ENCODE data around the gene IMP4. TPM values are rescaled to one million over a fixed set of nuclear protein-coding genes. Genes with fewer than 3 reads are reported as not detected.

The IMP4 gene
- total and polyA plus RNA-seq, 2 of the 4 experiments (the other 2 are of a cell fraction), result 154 to 169 TPM

DNA sequence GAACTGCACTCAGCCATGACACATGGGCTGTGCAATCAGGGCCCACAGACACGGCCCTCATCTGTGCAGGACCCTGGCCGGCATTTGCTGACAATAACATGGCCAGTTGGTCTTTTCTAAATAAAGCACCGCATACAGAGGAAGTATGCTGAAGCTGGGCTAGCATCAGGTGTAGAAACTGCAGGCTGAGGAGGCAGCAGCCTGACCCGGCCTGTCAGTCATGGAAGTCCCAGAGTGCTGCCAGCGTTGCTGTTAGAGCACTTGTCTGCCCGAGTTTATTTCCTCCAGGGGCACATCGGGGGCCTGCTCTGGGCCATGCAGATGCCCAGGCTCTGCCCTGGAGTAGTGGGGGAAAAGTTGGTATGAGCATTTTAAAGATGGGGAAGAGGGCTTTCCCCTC is 9.0 kb downstream of the IMP4 start:
- Histone ChIP-seq H3K56ac (ENCODE audit: extremely low read depth, insufficient read depth, low read length) (no peak overlapping the region), H2AK5ac (ENCODE audit: low read depth, low read length) (no peak overlapping the region), H3K14ac (replicated peaks; ENCODE audit: low read depth, low read length) (no peak overlapping the region), H3K36me3 (ENCODE audit: control insufficient read depth, insufficient read depth, low read length) (peaks cover 11% of the 10 kb centered on the region), H4K91ac (ENCODE audit: insufficient read depth, low read depth, low read length) (no peak overlapping the region), H3K9me3 (ENCODE audit: control insufficient read depth, insufficient read depth, low read length) (no peaks in the 10 kb centered on the region), H2BK20ac (ENCODE audit: low read depth, low read length) (no peak overlapping the region), H3K9ac (ENCODE audit: low read depth, low read length) (no peak overlapping the region), H3K9me1 (ENCODE audit: insufficient read depth, low read length) (0 out of 2 replicates have a peak, but pooled peaks cover 10% of the 10 kb centered on the region), H4K20me1 (ENCODE audit: insufficient read depth, low read length) (peaks cover 4% of the 10 kb centered on the region; the same call in 1 of the 2 replicates), H3K4me2 (ENCODE audit: low read depth, low read length) (no peak overlapping the region), H3K4ac (ENCODE audit: low read depth, low read length) (no peak overlapping the region), H2AK9ac (replicated peaks; ENCODE audit: low read depth, low read length, poor library complexity) (no peak overlapping the region), H2BK5ac (ENCODE audit: low read depth, low read length, poor library complexity, severe bottlenecking) (no peak overlapping the region), H2BK15ac (ENCODE audit: low read depth, low read length) (no peak overlapping the region), H2BK120ac (ENCODE audit: low read depth, low read length) (no peak overlapping the region), H4K5ac (ENCODE audit: low read depth, low read length) (no peak overlapping the region), H3K18ac (ENCODE audit: low read depth, low read length) (no peak overlapping the region), H3K4me1 (ENCODE audit: control insufficient read depth, insufficient read depth, low read length) (no peaks in the 10 kb centered on the region; the same call in 1 of the 2 replicates), H4K8ac (ENCODE audit: low read depth in 2 of 2, low read length in 2 of 2) (no peak overlapping the region), H3K23ac (ENCODE audit: low read depth, low read length) (no peak overlapping the region), H3K27ac (ENCODE audit: insufficient read depth, low read length) (no peak overlapping the region), H2AFZ (replicated peaks; ENCODE audit: low read length, poor library complexity) (no peak overlapping the region), H3K79me1 (ENCODE audit: low read depth in 1 of 2, low read length in 2 of 2) (peaks cover 8 to 24% of the 10 kb centered on the region in 2 experiments; a peak in 3 of 4 replicates), H3K4me3 (ENCODE audit: insufficient read depth, low read depth, low read length) (no peak overlapping the region), H3K27me3 (ENCODE audit: control insufficient read depth, insufficient read depth, low read length) (no peaks in the 10 kb centered on the region)
- dilution Hi-C loops (cut with HindIII; ENCODE audit: low sequenced_read_pairs, unreplicated experiment) (no loop called here), intact Hi-C loops (cut with micrococcal nuclease) (no loop called here), in situ Hi-C loops (cut with MboI; ENCODE audit: low sequenced_read_pairs) (loop anchor here (25.0 kb wide), 1 partner anchor 761 kb away; the partner anchor contains the start of gene PLEKHB2)
- DNase-seq, result no peak
- CTCF ChIA-PET, result no interaction called here
- POLR2A ChIA-PET (ENCODE audit: unreplicated experiment), result no interaction called here
- BruUV-seq (replicated peaks), result no TSS peak
- 80% methylated on average over 2 of the region's 7 CpGs; no CpG with 5 or more reads in 1 of the 2 experiments for WGBS, 2 experiments (ENCODE audit: extremely low coverage in 2 of 2, insufficient read length in 1 of 2)
- TF ChIP-seq CHD1 (IDR thresholded peaks at IDR 0.05; ENCODE audit: low read depth, low read length) (no peak), CEBPB (IDR thresholded peaks at IDR 0.05; ENCODE audit: low read depth, low read length) (no peak), SMC3 (IDR thresholded peaks at IDR 0.05; ENCODE audit: low read depth, low read length) (no peak), FOS (IDR thresholded peaks at IDR 0.05; ENCODE audit: low read depth, low read length) (no peak), RFX5 (IDR thresholded peaks at IDR 0.05; ENCODE audit: low read depth, low read length) (no peak), BHLHE40 (IDR thresholded peaks at IDR 0.05; ENCODE audit: low read depth, low read length) (no peak), RAD21 (IDR thresholded peaks at IDR 0.05; ENCODE audit: low read length) (no peak), MAFK (IDR thresholded peaks at IDR 0.05; ENCODE audit: low read depth, low read length) (no peak), NFE2L2 (IDR thresholded peaks at IDR 0.05; ENCODE audit: low read depth, low read length) (no peak), POLR2A (IDR thresholded peaks at IDR 0.05; ENCODE audit: low read depth, low read length) (no peak)
- TF ChIP-seq, protein P1, sequence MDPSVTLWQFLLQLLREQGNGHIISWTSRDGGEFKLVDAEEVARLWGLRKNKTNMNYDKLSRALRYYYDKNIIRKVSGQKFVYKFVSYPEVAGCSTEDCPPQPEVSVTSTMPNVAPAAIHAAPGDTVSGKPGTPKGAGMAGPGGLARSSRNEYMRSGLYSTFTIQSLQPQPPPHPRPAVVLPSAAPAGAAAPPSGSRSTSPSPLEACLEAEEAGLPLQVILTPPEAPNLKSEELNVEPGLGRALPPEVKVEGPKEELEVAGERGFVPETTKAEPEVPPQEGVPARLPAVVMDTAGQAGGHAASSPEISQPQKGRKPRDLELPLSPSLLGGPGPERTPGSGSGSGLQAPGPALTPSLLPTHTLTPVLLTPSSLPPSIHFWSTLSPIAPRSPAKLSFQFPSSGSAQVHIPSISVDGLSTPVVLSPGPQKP (IDR thresholded peaks at IDR 0.05; ENCODE audit: borderline replicate concordance, low read depth, low read length), result no peak
- TF ChIP-seq, protein P2, sequence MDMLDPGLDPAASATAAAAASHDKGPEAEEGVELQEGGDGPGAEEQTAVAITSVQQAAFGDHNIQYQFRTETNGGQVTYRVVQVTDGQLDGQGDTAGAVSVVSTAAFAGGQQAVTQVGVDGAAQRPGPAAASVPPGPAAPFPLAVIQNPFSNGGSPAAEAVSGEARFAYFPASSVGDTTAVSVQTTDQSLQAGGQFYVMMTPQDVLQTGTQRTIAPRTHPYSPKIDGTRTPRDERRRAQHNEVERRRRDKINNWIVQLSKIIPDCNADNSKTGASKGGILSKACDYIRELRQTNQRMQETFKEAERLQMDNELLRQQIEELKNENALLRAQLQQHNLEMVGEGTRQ (IDR thresholded peaks at IDR 0.05; ENCODE audit: low read depth, low read length), result no peak
- ATAC-seq (ENCODE audit: low read depth), result no peak
